ENCODE results near the gene RTN4R.

GRCh38 chr22:20273758-20274181 is 5.7 kb upstream of the RTN4R start:
- TF ChIP-seq EZH2 (IDR thresholded peaks at IDR 0.05; ENCODE audit: borderline replicate concordance, low read length) = no peak
- TF ChIP-seq CTCF (IDR thresholded peaks at IDR 0.05; ENCODE audit: low read length) = no peak
